Suprapubic skin (tissue), 4 donors: ENCODE data around the gene FXYD5.

ENCODE experiments used
- EP300 ChIP-seq: sonication (generic); formaldehyde crosslinking; IDR thresholded peaks from one replicate; pipeline ENCODE4 v1.6.1; 2017; ENCODE audit warnings: antibody characterized with exemption
- POLR2A ChIP-seq, 2 donors: fragments of 450-650 bp; IDR thresholded peaks; one replicate each; pipeline ENCODE4 v1.6.1; 2017; ENCODE audit warnings: antibody characterized with exemption in 2 of 2, mild to moderate bottlenecking in 2 of 2, moderate library complexity in 2 of 2
- POLR2AphosphoS5 ChIP-seq, 3 donors: sonication (generic); formaldehyde crosslinking; IDR thresholded peaks; one replicate each; pipeline ENCODE4 v1.6.1; 2017; ENCODE audit warnings: antibody characterized with exemption in 3 of 3
- TF ChIP-seq, protein P1 (sequence below), 2 donors: fragments of 200-600 bp in 1 of 2; fragments of 450-650 bp in 1 of 2; sonication (generic) in 1 of 2; IDR thresholded peaks; one replicate each; pipeline ENCODE4 v1.5.1; 2016 to 2019; ENCODE audit warnings: antibody characterized with exemption in 2 of 2, mild to moderate bottlenecking in 1 of 2, moderate library complexity in 1 of 2

DNA sequence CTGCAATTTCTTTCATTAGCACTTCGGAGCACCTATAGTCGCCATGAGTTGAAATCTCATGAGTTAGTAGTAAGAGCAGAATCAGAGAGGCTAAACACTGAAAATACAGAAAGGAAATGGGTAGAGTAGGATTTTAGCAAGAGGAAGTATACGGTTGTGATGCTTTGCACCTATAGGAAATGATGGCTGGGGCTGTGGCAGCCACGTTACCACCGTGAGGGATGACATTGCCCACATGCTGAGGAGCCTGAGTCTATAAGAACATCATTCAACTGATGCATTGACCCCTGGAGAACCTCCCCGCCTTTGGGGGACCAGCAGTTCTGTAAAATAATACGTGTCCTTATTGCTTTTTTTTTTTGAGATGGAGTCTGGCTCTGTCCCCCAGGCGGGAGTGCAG is 53.6 kb downstream of the FXYD5 start:
- TF ChIP-seq EP300: no peak
- no peak for TF ChIP-seq POLR2AphosphoS5 (IDR thresholded peaks at IDR 0.05)
- TF ChIP-seq, protein P1, sequence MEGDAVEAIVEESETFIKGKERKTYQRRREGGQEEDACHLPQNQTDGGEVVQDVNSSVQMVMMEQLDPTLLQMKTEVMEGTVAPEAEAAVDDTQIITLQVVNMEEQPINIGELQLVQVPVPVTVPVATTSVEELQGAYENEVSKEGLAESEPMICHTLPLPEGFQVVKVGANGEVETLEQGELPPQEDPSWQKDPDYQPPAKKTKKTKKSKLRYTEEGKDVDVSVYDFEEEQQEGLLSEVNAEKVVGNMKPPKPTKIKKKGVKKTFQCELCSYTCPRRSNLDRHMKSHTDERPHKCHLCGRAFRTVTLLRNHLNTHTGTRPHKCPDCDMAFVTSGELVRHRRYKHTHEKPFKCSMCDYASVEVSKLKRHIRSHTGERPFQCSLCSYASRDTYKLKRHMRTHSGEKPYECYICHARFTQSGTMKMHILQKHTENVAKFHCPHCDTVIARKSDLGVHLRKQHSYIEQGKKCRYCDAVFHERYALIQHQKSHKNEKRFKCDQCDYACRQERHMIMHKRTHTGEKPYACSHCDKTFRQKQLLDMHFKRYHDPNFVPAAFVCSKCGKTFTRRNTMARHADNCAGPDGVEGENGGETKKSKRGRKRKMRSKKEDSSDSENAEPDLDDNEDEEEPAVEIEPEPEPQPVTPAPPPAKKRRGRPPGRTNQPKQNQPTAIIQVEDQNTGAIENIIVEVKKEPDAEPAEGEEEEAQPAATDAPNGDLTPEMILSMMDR (IDR thresholded peaks at IDR 0.05): no peak
- TF ChIP-seq POLR2A (IDR thresholded peaks at IDR 0.05): no peak
